Gastroesophageal sphincter (tissue), 4 donors: ENCODE measurements around the gene PELI2. TPM values are rescaled to one million over a fixed set of nuclear protein-coding genes. Genes with fewer than 3 reads are reported as not detected.

ENCODE experiments used
- ATAC-seq: fragments of 150-250 bp; one replicate; pipeline ENCODE4 v1.9.1; 2016; ENCODE audit warnings: mild to moderate bottlenecking, moderate library complexity
- H3K27ac ChIP-seq, 4 donors: fragments of 200-600 bp; sonication (generic) in 3 of 4; 1 replicate in 3 of 4; 2 replicates in 1 of 4; pipeline ENCODE4 v1.5.1; 2016 to 2019
- H3K27me3 ChIP-seq: fragments of 200-600 bp; sonication (generic); one replicate; pipeline ENCODE4 v1.5.1; 2019
- H3K36me3 ChIP-seq, 2 donors: fragments of 200-600 bp; sonication (generic); one replicate each; pipeline ENCODE4 v1.5.1; 2019; ENCODE audit warnings: control low read depth in 1 of 2
- H3K4me1 ChIP-seq, 3 donors: fragments of 200-600 bp; sonication (generic); 1 replicate in 2 of 3; 2 replicates in 1 of 3; pipeline ENCODE4 v1.5.1; 2016 to 2019; ENCODE audit warnings: control low read depth in 2 of 3
- H3K4me3 ChIP-seq, 2 donors: fragments of 200-600 bp; sonication (generic); one replicate each; pipeline ENCODE4 v1.5.1; 2019; ENCODE audit warnings: mild to moderate bottlenecking in 1 of 2, moderate library complexity in 1 of 2
- H3K9me3 ChIP-seq, 3 donors: fragments of 200-600 bp; sonication (generic); one replicate each; pipeline ENCODE4 v1.5.1; 2017 to 2019; ENCODE audit warnings: control low read depth in 2 of 3
- CTCF ChIP-seq, 4 experiments: fragments of 200-600 bp in 2 of 4; fragments of 450-650 bp in 2 of 4; sonication (generic) in 1 of 4; IDR thresholded peaks; one replicate each; pipeline ENCODE4 v1.5.1; 2017 to 2019; ENCODE audit warnings: antibody characterized with exemption in 4 of 4, mild to moderate bottlenecking in 2 of 4, moderate library complexity in 2 of 4
- EP300 ChIP-seq: sonication (generic); formaldehyde crosslinking; IDR thresholded peaks from one replicate; pipeline ENCODE4 v1.6.1; 2017; ENCODE audit warnings: antibody characterized with exemption, mild to moderate bottlenecking
- POLR2A ChIP-seq, 2 donors: fragments of 450-650 bp; IDR thresholded peaks; one replicate each; pipeline ENCODE4 v1.6.1; 2017; ENCODE audit warnings: antibody characterized with exemption in 2 of 2, mild to moderate bottlenecking in 2 of 2, moderate library complexity in 1 of 2
- POLR2AphosphoS5 ChIP-seq: sonication (generic); formaldehyde crosslinking; IDR thresholded peaks from one replicate; pipeline ENCODE4 v1.6.1; 2017; ENCODE audit warnings: antibody characterized with exemption
- WGBS, 2 donors: methylation state at CpG; one replicate each; pipeline ENCODE4 v1.1.5; 2018; ENCODE audit warnings: low coverage in 1 of 2; 5-methylcytosine and 5-hydroxymethylcytosine counted together
- total RNA-seq, 4 donors: library from RNA; depleted of rRNA; stranded (reverse); fragments of >200 nt; gene quantifications; one replicate each; pipeline ENCODE4 v1.1.0, GENCODE V29; 2016

PELI2 gene
- total RNA-seq, 4 donors from 2014 or later, result 10.5 to 30.0 (median 12.3) TPM

DNA sequence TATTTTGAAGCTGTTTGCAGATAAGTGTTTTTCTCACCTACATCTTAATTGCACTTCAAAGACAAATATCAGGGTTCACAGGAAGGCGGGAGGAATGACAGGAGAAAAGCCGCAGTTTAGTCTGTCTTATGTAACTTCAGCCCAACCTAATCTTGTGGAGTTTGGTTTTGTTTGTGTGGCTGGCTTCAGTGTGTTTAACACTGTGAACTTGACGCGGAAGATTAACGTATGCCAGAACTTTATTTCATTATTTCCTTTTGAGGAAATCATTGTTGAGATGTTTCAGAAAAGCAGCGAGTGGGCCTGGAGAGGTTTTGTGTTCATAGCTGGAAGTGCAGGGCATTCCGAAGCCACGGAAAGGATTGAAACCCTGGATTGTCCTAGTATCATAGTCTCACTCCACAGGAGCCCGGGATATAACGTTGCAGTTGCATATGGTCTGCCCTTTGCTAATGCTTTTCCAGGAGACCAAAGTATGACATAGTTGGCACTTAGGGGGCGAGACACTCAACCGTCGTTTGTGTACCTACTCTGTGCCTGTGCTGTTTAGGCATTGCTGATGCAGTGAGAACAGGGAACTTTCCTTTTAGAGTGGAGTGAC is 2.0 kb downstream of the PELI2 start:
- peaks cover 0 to 69% (median 0%) of the 10 kb centered on the region in 3 donors for H3K4me1 ChIP-seq
- 19 to 22% methylated on average over 8 to 11 of the region's 13 CpGs for WGBS, 2 donors

GRCh38 chr14:56121816-56122215 is 3.6 kb downstream of the PELI2 start:
- ATAC-seq, result no peak
- Histone ChIP-seq H3K27me3 (no peaks in the 10 kb centered on the region), H3K27ac (no peak overlapping the region), H3K4me1 (peaks cover 0 to 68% (median 0%) of the 10 kb centered on the region in 3 donors), H3K9me3 (no peaks in the 10 kb centered on the region), H3K4me3 (no peak overlapping the region), H3K36me3 (no peaks in the 10 kb centered on the region)
- WGBS, 2 donors, result 83 to 94% methylated on average over 3 of the region's 3 CpGs
- TF ChIP-seq POLR2A (IDR thresholded peaks at IDR 0.05) (no peak), EP300 (no peak), CTCF (IDR thresholded peaks at IDR 0.05) (no peak), POLR2AphosphoS5 (no peak)

More for the DNA sequence above, 2.0 kb downstream of the PELI2 start:
- Histone ChIP-seq H3K9me3 (no peaks in the 10 kb centered on the region), H3K27me3 (no peaks in the 10 kb centered on the region), H3K36me3 (no peaks in the 10 kb centered on the region), H3K4me3 (peak overlapping the region; percentile 65 to 96), H3K27ac (peak overlapping the region in 3 of 4 donors; percentile 40 to 93 (median 92))
- no peak for ATAC-seq
- TF ChIP-seq CTCF (IDR thresholded peaks at IDR 0.05), result peak in 1 of 4 experiments; percentile 27
- no peak for TF ChIP-seq POLR2AphosphoS5

DNA sequence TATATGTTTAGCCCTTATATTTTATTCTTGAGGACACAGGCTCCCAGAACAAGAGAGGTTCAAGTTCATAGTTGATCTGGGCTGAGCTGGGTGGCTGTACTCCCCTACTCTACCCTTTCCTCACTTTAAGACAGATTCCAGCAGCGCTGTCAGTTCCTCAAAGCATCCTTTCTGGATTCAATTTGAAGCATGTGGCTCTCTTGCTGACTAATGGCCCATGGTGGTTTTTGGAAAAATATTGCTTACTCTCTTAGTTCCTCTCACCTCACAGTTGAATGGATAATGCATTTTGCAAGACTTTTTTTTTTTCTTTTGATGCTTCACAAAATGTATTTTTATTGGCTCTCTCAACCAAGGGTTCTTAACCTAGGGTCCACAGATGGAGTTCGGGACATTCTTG is 4.1 kb downstream of the PELI2 start:
- peaks cover 0 to 68% (median 0%) of the 10 kb centered on the region in 3 donors for H3K4me1 ChIP-seq
- 77 to 81% methylated on average over 2 of the region's 2 CpGs for whole genome bisulfite sequencing, 2 donors
- no peak for TF ChIP-seq CTCF (IDR thresholded peaks at IDR 0.05)
- TF ChIP-seq EP300, result no peak
- no peak for TF ChIP-seq POLR2AphosphoS5
- TF ChIP-seq POLR2A (IDR thresholded peaks at IDR 0.05), result no peak

GRCh38 chr14:56124327-56124726 is 6.1 kb downstream of the PELI2 start:
- no peaks in the 10 kb centered on the region for H3K36me3 ChIP-seq
- H3K27me3 ChIP-seq, result no peaks in the 10 kb centered on the region
- no peak overlapping the region for H3K27ac ChIP-seq
- no peak for ATAC-seq
- H3K4me1 ChIP-seq, result peaks cover 0 to 70% (median 2%) of the 10 kb centered on the region in 3 donors
- no peak overlapping the region for H3K4me3 ChIP-seq
- WGBS, 2 donors, result 73% methylated on average over 2 of the region's 2 CpGs; no CpG with 5 or more reads in 1 of the 2 donors
- no peaks in the 10 kb centered on the region for H3K9me3 ChIP-seq
- TF ChIP-seq CTCF (IDR thresholded peaks at IDR 0.05) (no peak), POLR2AphosphoS5 (no peak), EP300 (no peak), POLR2A (IDR thresholded peaks at IDR 0.05) (no peak)

More for the DNA sequence above, 4.1 kb downstream of the PELI2 start:
- no peaks in the 10 kb centered on the region for H3K36me3 ChIP-seq
- H3K4me3 ChIP-seq, result no peak overlapping the region
- H3K27ac ChIP-seq, result no peak overlapping the region
- no peaks in the 10 kb centered on the region for H3K9me3 ChIP-seq
- H3K27me3 ChIP-seq, result no peaks in the 10 kb centered on the region
- ATAC-seq, result no peak
